ENCODE data around the gene CEP128. TPM values are rescaled to one million over a fixed set of nuclear protein-coding genes. Genes with fewer than 3 reads are reported as not detected.

CEP128 gene
- total RNA-seq, 2 experiments from 2014 or later = 71.9 to 137 TPM

DNA sequence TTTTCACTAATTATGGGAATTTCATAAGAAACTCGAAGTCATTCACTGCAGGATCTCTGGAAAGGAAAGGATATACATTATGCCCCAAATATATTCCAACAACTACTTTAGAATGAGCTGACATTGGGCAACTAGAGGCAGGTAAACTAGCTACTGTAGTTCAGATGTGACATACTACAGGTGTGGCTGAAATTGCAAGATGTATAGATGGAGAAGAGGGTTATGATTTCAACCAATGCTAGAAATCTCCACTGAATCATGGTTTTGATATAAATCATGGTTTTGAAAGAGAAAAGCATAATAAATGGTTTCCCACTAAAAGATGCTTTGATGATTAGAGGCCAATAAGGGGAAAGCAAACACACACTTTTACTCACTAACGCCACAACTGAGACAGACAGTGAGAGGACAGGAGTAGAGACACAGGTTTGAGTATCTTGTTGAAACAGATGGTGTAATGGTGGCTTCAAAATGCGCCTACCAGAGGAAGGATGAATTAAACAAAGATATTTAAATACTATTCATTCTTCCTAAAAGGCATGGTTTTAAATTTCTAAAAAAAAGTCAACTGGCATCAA, 434.2 kb downstream of the CEP128 start:
- H3K9me2 ChIP-seq (ENCODE audit: insufficient read depth, low read length) = no peaks in the 10 kb centered on the region
- H2AFZ ChIP-seq (ENCODE audit: low read length) = no peak overlapping the region
- DNase-seq (ENCODE audit: low spot score) = no peak
- peaks cover 11% of the 10 kb centered on the region; the same call in 1 of the 2 replicates for H3K36me3 ChIP-seq (ENCODE audit: insufficient read depth, low read length)
- no peaks in the 10 kb centered on the region for H3K79me2 ChIP-seq (ENCODE audit: insufficient read depth, low read depth, low read length)
- ChIA-PET POLR2A (no interaction called here), CTCF (ENCODE audit: unreplicated experiment) (no interaction called here)
- TF ChIP-seq, protein P1, sequence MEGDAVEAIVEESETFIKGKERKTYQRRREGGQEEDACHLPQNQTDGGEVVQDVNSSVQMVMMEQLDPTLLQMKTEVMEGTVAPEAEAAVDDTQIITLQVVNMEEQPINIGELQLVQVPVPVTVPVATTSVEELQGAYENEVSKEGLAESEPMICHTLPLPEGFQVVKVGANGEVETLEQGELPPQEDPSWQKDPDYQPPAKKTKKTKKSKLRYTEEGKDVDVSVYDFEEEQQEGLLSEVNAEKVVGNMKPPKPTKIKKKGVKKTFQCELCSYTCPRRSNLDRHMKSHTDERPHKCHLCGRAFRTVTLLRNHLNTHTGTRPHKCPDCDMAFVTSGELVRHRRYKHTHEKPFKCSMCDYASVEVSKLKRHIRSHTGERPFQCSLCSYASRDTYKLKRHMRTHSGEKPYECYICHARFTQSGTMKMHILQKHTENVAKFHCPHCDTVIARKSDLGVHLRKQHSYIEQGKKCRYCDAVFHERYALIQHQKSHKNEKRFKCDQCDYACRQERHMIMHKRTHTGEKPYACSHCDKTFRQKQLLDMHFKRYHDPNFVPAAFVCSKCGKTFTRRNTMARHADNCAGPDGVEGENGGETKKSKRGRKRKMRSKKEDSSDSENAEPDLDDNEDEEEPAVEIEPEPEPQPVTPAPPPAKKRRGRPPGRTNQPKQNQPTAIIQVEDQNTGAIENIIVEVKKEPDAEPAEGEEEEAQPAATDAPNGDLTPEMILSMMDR (conservative IDR thresholded peaks at IDR 0.05; ENCODE audit: low read length) = no peak
- no peak for TF ChIP-seq EZH2phosphoT487 (IDR thresholded peaks at IDR 0.05; ENCODE audit: borderline replicate concordance, low read depth, low read length)
- intact Hi-C loops (cut with micrococcal nuclease; ENCODE audit: unreplicated experiment) = no loop called here
- no peaks in the 10 kb centered on the region for H3K9me3 ChIP-seq (ENCODE audit: low read length)
- H3K4me2 ChIP-seq (ENCODE audit: low read length) = no peak overlapping the region
- H3K4me1 ChIP-seq (ENCODE audit: insufficient read depth, low read length, poor library complexity, severe bottlenecking) = no peaks in the 10 kb centered on the region
- BruUV-seq (replicated peaks) = no TSS peak
- H3K27ac ChIP-seq (ENCODE audit: low read depth, low read length, poor library complexity, severe bottlenecking) = no peak overlapping the region
- no peaks in the 10 kb centered on the region for H4K20me1 ChIP-seq (ENCODE audit: insufficient read depth, low read length)
- no peak overlapping the region for H3K4me3 ChIP-seq (ENCODE audit: low read depth, low read length, poor library complexity, severe bottlenecking)

DNA sequence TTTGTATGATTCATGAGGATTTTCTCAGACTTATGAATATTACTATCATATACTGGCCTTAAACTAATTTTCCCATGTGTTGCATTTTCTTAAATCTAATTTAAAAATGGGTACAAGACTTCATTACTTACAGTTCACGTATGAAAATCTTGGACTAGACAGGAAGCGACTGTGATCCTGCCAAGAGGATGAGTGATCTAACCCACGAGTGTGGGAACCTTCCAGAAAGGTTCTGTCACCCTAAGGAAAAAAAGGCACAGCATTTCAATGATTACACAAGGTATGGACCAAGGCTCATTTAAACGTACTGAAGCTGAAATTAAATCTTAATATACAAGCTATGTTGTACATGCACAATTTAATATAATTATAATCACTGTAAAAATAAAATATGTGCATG, 436.8 kb downstream of the CEP128 start:
- BruUV-seq (replicated peaks) = no TSS peak
- Histone ChIP-seq H2AFZ (ENCODE audit: low read length) (no peak overlapping the region), H3K9me2 (ENCODE audit: insufficient read depth, low read length) (no peaks in the 10 kb centered on the region), H3K79me2 (ENCODE audit: insufficient read depth, low read depth, low read length) (no peaks in the 10 kb centered on the region), H3K36me3 (ENCODE audit: insufficient read depth, low read length) (peaks cover 16% of the 10 kb centered on the region; the same call in 1 of the 2 replicates), H4K20me1 (ENCODE audit: insufficient read depth, low read length) (no peaks in the 10 kb centered on the region), H3K27ac (ENCODE audit: low read depth, low read length, poor library complexity, severe bottlenecking) (no peak overlapping the region), H3K9me3 (ENCODE audit: low read length) (no peaks in the 10 kb centered on the region), H3K4me1 (ENCODE audit: insufficient read depth, low read length, poor library complexity, severe bottlenecking) (no peaks in the 10 kb centered on the region), H3K4me2 (ENCODE audit: low read length) (no peak overlapping the region), H3K4me3 (ENCODE audit: low read depth, low read length, poor library complexity, severe bottlenecking) (no peak overlapping the region)
- DNase-seq (ENCODE audit: low spot score) = no peak
- ChIA-PET POLR2A (interaction anchor here (1.8 kb wide), 1 partner anchor 12 kb away, joined by 3 read pairs; no protein-coding TSS in a partner anchor), CTCF (ENCODE audit: unreplicated experiment) (no interaction called here)
- no peak for TF ChIP-seq EZH2phosphoT487 (IDR thresholded peaks at IDR 0.05; ENCODE audit: borderline replicate concordance, low read depth, low read length)
- TF ChIP-seq, protein P1 (conservative IDR thresholded peaks at IDR 0.05; ENCODE audit: low read length) = no peak
- intact Hi-C loops (cut with micrococcal nuclease; ENCODE audit: unreplicated experiment) = no loop called here

DNA sequence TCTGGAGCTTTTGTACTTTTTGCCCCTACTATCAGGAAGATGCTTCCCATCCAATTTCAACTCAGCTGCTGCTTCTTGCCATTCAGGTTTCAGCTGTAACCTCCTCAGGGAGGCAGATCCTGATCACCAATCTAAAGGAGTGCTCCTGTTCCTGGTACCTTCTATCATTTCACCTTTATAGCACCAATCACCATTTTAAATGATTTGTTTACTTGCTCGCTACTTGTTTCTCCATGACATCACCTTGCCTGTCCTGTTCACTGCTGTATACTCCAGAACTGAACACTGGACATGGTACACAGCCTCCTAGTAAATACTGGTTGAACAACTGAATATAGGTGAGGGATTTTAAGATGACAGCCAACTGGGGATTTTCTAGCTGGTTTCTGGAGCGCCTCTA, 443.0 kb downstream of the CEP128 start:
- H3K27ac ChIP-seq (ENCODE audit: low read depth, low read length, poor library complexity, severe bottlenecking) = no peak overlapping the region
- CTCF ChIA-PET (ENCODE audit: unreplicated experiment) = no interaction called here
- no peaks in the 10 kb centered on the region for H3K9me2 ChIP-seq (ENCODE audit: insufficient read depth, low read length)
- H4K20me1 ChIP-seq (ENCODE audit: insufficient read depth, low read length) = no peaks in the 10 kb centered on the region
- no peak for DNase-seq (ENCODE audit: low spot score)
- H2AFZ ChIP-seq (ENCODE audit: low read length) = no peak overlapping the region
- no peak for TF ChIP-seq EZH2phosphoT487 (IDR thresholded peaks at IDR 0.05; ENCODE audit: borderline replicate concordance, low read depth, low read length)
- TF ChIP-seq, protein P1 (conservative IDR thresholded peaks at IDR 0.05; ENCODE audit: low read length) = no peak
- intact Hi-C loops (cut with micrococcal nuclease; ENCODE audit: unreplicated experiment) = no loop called here
- no peak overlapping the region for H3K4me2 ChIP-seq (ENCODE audit: low read length)
- no peaks in the 10 kb centered on the region for H3K79me2 ChIP-seq (ENCODE audit: insufficient read depth, low read depth, low read length)
- no peaks in the 10 kb centered on the region for H3K9me3 ChIP-seq (ENCODE audit: low read length)
- POLR2A ChIA-PET = no interaction called here
- H3K4me1 ChIP-seq (ENCODE audit: insufficient read depth, low read length, poor library complexity, severe bottlenecking) = no peaks in the 10 kb centered on the region
- peaks cover 13% of the 10 kb centered on the region; the same call in 1 of the 2 replicates for H3K36me3 ChIP-seq (ENCODE audit: insufficient read depth, low read length)
- no peak overlapping the region for H3K4me3 ChIP-seq (ENCODE audit: low read depth, low read length, poor library complexity, severe bottlenecking)
- no TSS peak for BruUV-seq (replicated peaks)

Data from OCI-LY7 (cell line).